LNCaP clone FGC (cell line): ENCODE data around the gene TNS1.

Experiments
- DNase-seq: peaks from one replicate; pipeline ENCODE4 v3.0.0-alpha.2; 2011; ENCODE audit warnings: low read depth
- H3K4me3 ChIP-seq: 2 replicates; pipeline ENCODE4 v1.5.1; 2011; ENCODE audit warnings: mild to moderate bottlenecking, low read depth, low read length, control low read depth
- TF ChIP-seq, protein P1 (sequence below): IDR thresholded peaks from 2 replicates; pipeline ENCODE4 v1.5.1; 2012; ENCODE audit warnings: mild to moderate bottlenecking; ENCODE audit not compliant: control insufficient read depth, insufficient read depth; ENCODE audit errors: extremely low read depth

The TNS1 gene

GRCh38 chr2:217954051-217954450 is 48.7 kb downstream of the TNS1 start:
- H3K4me3 ChIP-seq, result no peak overlapping the region
- no peak for DNase-seq
- TF ChIP-seq, protein P1, sequence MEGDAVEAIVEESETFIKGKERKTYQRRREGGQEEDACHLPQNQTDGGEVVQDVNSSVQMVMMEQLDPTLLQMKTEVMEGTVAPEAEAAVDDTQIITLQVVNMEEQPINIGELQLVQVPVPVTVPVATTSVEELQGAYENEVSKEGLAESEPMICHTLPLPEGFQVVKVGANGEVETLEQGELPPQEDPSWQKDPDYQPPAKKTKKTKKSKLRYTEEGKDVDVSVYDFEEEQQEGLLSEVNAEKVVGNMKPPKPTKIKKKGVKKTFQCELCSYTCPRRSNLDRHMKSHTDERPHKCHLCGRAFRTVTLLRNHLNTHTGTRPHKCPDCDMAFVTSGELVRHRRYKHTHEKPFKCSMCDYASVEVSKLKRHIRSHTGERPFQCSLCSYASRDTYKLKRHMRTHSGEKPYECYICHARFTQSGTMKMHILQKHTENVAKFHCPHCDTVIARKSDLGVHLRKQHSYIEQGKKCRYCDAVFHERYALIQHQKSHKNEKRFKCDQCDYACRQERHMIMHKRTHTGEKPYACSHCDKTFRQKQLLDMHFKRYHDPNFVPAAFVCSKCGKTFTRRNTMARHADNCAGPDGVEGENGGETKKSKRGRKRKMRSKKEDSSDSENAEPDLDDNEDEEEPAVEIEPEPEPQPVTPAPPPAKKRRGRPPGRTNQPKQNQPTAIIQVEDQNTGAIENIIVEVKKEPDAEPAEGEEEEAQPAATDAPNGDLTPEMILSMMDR, result no peak

- TF ChIP-seq, protein P1, result no peak
- H3K4me3 ChIP-seq, result no peak overlapping the region
- no peak for DNase-seq
Measured at GRCh38 chr2:217953531-217953932, 49.3 kb downstream of the TNS1 start.

DNA sequence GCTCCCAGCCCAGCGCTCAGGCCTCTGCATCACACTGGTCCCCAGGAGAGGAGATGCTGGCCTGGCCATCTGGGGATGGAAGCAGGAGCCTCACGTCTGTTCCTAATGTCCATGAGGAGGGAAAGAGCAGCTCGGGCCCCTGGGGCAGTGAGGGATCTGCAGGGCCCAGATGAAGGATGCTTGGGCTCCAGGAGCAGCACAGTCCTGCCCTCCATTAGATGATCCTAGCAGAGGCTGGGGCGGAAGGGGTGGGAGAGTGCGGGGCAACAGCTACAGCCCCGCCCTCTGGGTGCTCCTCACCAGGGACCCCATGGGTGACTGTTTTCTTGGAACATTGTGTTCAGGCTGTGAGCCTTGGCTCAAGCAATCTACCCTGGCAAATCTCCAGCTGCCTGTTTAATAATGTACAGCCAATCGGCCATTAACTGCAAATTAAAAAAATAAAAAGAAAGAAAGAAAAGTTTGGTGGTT is 49.7 kb downstream of the TNS1 start:
- DNase-seq, result no peak
- TF ChIP-seq, protein P1, result no peak
- H3K4me3 ChIP-seq, result no peak overlapping the region

GRCh38 chr2:217952409-217952808 is 50.4 kb downstream of the TNS1 start:
- TF ChIP-seq, protein P1, result no peak
- no peak for DNase-seq

DNA sequence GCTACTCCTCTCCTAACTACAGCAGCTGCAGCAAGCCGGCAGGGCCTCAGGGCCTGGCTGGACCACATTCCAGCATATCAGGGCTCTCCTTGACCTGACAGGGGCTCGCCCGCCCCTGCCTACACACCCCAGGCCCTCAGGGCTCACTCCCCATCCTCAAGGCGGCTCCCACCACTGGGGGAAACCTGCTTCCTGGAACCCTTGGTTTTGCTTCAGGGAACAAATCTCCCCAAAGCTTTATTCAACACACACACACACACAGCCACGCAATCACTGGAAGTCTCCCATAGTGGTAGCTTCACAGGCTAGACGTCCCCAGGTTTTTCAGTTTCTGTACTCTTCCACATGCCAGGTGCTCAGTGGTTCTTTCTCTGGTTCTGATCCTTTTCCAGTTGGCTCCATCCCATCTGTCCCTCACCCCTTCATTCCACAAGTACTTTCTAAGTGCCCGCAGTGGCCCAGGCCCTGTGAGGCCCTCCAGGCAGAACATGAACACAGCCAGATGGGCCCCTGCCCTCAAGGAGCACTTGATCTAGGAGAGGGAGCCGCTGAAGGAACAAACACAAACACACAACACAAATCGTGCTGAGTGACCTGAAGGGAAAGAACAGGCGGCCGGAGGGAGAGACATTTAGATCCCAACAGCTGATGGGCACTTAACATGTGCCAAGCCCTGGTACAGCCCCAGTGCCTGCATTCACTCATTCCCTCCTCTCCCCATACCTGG is 51.1 kb downstream of the TNS1 start:
- DNase-seq, result no peak
- TF ChIP-seq, protein P1, result no peak
- no peak overlapping the region for H3K4me3 ChIP-seq

More at GRCh38 chr2:217952409-217952808, 50.4 kb downstream of the TNS1 start:
- H3K4me3 ChIP-seq, result no peak overlapping the region

GRCh38 chr2:217951091-217951490 is 51.7 kb downstream of the TNS1 start:
- H3K4me3 ChIP-seq, result no peak overlapping the region
- TF ChIP-seq, protein P1, result no peak
- DNase-seq, result no peak
